Measurements from ENCODE around the gene TBC1D7.

The TBC1D7 gene

GRCh38 chr6:13297391-13297790, 30.9 kb downstream of the TBC1D7 start:
- H3K9ac ChIP-seq: peak overlapping the region in 3 of 11 experiments; percentile 21 to 82 (median 49); a peak in 3 of 22 replicates
- no peak overlapping the region; a peak in 1 of 20 replicates for H3K4me3 ChIP-seq
- H3K27ac ChIP-seq: peak overlapping the region in 5 of 11 experiments; percentile 37 to 96 (median 90); a peak in 9 of 22 replicates
- peak overlapping the region; percentile 54 to 92 (median 83); a peak in 20 of 22 replicates for H3K4me2 ChIP-seq
- peaks cover 26 to 64% (median 41%) of the 10 kb centered on the region in 11 experiments for H3K36me3 ChIP-seq
- TF ChIP-seq Cebpa-rat (IDR thresholded peaks at IDR 0.05): no peak
- H3K4me1 ChIP-seq: peaks cover 78 to 87% (median 84%) of the 10 kb centered on the region in 10 experiments
- peaks cover 0 to 11% (median 0%) of the 10 kb centered on the region in 11 experiments; a peak in 1 of 22 replicates for H4K20me1 ChIP-seq
- no peaks in the 10 kb centered on the region for H3K9me3 ChIP-seq (replicated peaks in 1 of 11)
- peaks cover 0 to 11% (median 0%) of the 10 kb centered on the region in 11 experiments; a peak in 1 of 22 replicates for H3K27me3 ChIP-seq

DNA sequence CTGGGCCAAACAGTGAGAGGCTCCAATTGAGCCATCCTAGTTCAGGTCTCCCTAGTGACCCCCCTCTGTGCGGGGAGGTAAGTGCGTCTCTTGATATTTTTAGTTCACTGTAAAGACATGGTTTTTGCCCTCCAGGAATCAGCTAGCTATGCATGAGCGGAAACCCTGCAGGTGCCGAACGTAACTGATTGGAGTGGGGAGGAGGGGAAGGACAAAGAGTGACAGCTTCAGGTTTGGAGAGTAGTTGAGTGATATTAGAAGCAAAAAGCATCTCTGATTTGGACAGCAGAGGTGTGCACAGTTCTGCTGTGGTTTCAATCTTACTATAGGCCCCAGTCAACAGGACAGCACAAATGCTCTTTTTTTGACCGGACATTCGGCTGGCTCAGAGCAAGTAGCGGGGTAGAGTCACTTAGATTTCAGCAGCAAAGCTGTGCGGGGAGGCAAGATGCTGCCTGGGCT, 31.8 kb downstream of the TBC1D7 start:
- peak overlapping the region in 4 of 11 experiments; percentile 48 to 82 (median 55); a peak in 9 of 22 replicates for H3K9ac ChIP-seq
- H3K27me3 ChIP-seq: peaks cover 0 to 11% (median 0%) of the 10 kb centered on the region in 11 experiments; a peak in 1 of 22 replicates
- peak overlapping the region in 2 of 10 experiments; percentile 2 to 30; a peak in 3 of 20 replicates for H3K4me3 ChIP-seq
- H3K9me3 ChIP-seq (replicated peaks in 1 of 11): no peaks in the 10 kb centered on the region
- H4K20me1 ChIP-seq: peaks cover 0 to 11% (median 0%) of the 10 kb centered on the region in 11 experiments; a peak in 1 of 22 replicates
- H3K4me1 ChIP-seq: peaks cover 70 to 79% (median 76%) of the 10 kb centered on the region in 10 experiments
- TF ChIP-seq Cebpa-rat (IDR thresholded peaks at IDR 0.05): no peak
- H3K27ac ChIP-seq: peak overlapping the region in 7 of 11 experiments; percentile 7 to 96 (median 89); a peak in 12 of 22 replicates
- H3K36me3 ChIP-seq: peaks cover 32 to 64% (median 44%) of the 10 kb centered on the region in 11 experiments
- peak overlapping the region; percentile 54 to 92 (median 83) for H3K4me2 ChIP-seq

DNA sequence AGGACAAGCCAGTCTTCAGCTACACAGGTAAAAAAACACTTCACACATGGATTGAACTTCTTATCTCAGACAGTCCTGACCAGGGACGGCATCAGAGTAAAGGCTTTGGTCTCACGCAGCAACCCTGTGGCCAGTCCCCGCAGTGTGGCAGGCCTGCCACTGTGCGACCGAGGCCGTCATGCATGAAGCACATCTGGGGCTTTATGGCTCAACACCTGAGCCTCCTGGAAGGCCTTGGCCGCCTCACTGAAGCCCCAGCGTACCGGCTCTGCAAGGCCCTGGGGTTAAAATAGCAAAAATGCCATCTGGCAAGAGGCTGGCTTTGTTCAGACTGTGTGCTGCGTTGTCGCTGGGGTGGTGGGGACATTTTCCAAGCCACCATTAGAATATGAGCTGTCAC, 32.8 kb downstream of the TBC1D7 start:
- Histone ChIP-seq H3K4me2 (peak overlapping the region; percentile 59 to 92 (median 83)), H3K9ac (peak overlapping the region in 5 of 11 experiments; percentile 19 to 82 (median 49); a peak in 9 of 22 replicates), H3K36me3 (peaks cover 38 to 64% (median 49%) of the 10 kb centered on the region in 11 experiments), H3K4me3 (peak overlapping the region in 1 of 10 experiments; percentile 30; a peak in 2 of 20 replicates), H4K20me1 (peaks cover 0 to 11% (median 0%) of the 10 kb centered on the region in 11 experiments; a peak in 1 of 22 replicates), H3K27ac (peak overlapping the region in 8 of 11 experiments; percentile 17 to 96 (median 70); a peak in 14 of 22 replicates), H3K9me3 (replicated peaks in 1 of 11) (no peaks in the 10 kb centered on the region), H3K4me1 (peaks cover 60 to 69% (median 66%) of the 10 kb centered on the region in 10 experiments), H3K27me3 (peaks cover 0 to 11% (median 0%) of the 10 kb centered on the region in 11 experiments; a peak in 1 of 22 replicates)
- TF ChIP-seq Cebpa-rat (IDR thresholded peaks at IDR 0.05): no peak

DNA sequence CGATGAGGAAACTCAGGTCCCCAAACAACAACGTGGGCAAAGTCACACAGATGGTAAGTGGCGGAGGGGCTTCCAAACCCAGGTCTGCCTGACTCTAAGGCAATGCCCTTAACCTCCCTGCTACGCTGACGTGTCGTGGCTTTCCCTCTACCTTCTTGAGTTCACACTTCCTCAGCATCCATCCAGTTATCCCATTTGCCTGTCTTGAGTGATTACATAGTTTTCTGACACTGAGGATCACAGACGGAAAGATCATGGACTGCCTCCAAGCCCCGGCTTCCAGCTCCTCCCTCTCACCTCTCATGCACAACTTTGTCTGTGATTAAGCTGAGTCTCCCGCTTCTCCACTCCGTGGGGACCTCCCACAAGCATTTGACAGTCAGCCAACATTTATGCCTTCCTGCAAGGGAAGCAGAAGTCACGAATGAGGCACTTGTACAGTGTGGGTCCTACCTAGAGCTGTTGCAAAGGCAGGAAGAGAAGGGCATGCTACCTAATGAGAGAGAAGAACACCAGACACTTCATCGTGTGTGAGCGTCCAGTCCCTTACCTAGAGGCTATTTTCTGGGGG, 33.8 kb downstream of the TBC1D7 start:
- Histone ChIP-seq H3K9ac (0 out of 22 replicates have a peak overlapping the region, but pooled peaks of 1 of the 11 experiments have one; percentile 6), H3K4me2 (peak overlapping the region; percentile 59 to 92 (median 83)), H3K9me3 (replicated peaks in 1 of 11) (no peaks in the 10 kb centered on the region), H3K27ac (peak overlapping the region in 7 of 11 experiments; percentile 1 to 96 (median 89); a peak in 6 of 22 replicates), H3K4me3 (no peak overlapping the region), H3K4me1 (peaks cover 50 to 59% (median 56%) of the 10 kb centered on the region in 10 experiments), H3K36me3 (peaks cover 38 to 68% (median 56%) of the 10 kb centered on the region in 11 experiments), H4K20me1 (peaks cover 0 to 11% (median 0%) of the 10 kb centered on the region in 11 experiments; a peak in 1 of 22 replicates), H3K27me3 (peaks cover 0 to 11% (median 0%) of the 10 kb centered on the region in 11 experiments; a peak in 1 of 22 replicates)
- no peak for TF ChIP-seq Cebpa-rat (IDR thresholded peaks at IDR 0.05)

- Histone ChIP-seq H3K4me1 (peaks cover 36 to 57% (median 45%) of the 10 kb centered on the region in 10 experiments), H3K36me3 (peaks cover 46 to 83% (median 74%) of the 10 kb centered on the region in 11 experiments), H3K27me3 (peaks cover 0 to 11% (median 0%) of the 10 kb centered on the region in 11 experiments; a peak in 1 of 22 replicates), H3K9ac (no peak overlapping the region), H3K27ac (peak overlapping the region in 1 of 11 experiments; percentile 17; a peak in 1 of 22 replicates), H3K9me3 (replicated peaks in 1 of 11) (peaks cover under 1 to 16% (median 6%) of the 10 kb centered on the region in 11 experiments; a peak in 16 of 22 replicates), H4K20me1 (peaks cover 0 to 11% (median 0%) of the 10 kb centered on the region in 11 experiments; a peak in 2 of 22 replicates), H3K4me3 (no peak overlapping the region), H3K4me2 (no peak overlapping the region)
- TF ChIP-seq Cebpa-rat (IDR thresholded peaks at IDR 0.05): no peak
Observed at GRCh38 chr6:13292774-13293173, 35.6 kb downstream of the TBC1D7 start.

GRCh38 chr6:13290335-13290734, 38.0 kb downstream of the TBC1D7 start:
- Histone ChIP-seq H3K4me2 (no peak overlapping the region), H4K20me1 (no peaks in the 10 kb centered on the region; a peak in 1 of 22 replicates), H3K4me1 (peaks cover 27 to 53% (median 42%) of the 10 kb centered on the region in 10 experiments), H3K36me3 (peaks cover 57 to 100% (median 92%) of the 10 kb centered on the region in 11 experiments), H3K27me3 (no peaks in the 10 kb centered on the region), H3K9ac (no peak overlapping the region), H3K4me3 (no peak overlapping the region), H3K9me3 (replicated peaks in 1 of 11) (peaks cover 18 to 31% (median 25%) of the 10 kb centered on the region in 11 experiments), H3K27ac (no peak overlapping the region)
- no peak for TF ChIP-seq Cebpa-rat (IDR thresholded peaks at IDR 0.05)

- peaks cover 62 to 100% (median 95%) of the 10 kb centered on the region in 11 experiments for H3K36me3 ChIP-seq
- H3K4me2 ChIP-seq: no peak overlapping the region
- H3K9me3 ChIP-seq (replicated peaks in 1 of 11): peaks cover 21 to 34% (median 26%) of the 10 kb centered on the region in 11 experiments
- TF ChIP-seq Cebpa-rat (IDR thresholded peaks at IDR 0.05): no peak
- peaks cover 0 to 4% (median 0%) of the 10 kb centered on the region in 11 experiments; a peak in 2 of 22 replicates for H4K20me1 ChIP-seq
- H3K27ac ChIP-seq: no peak overlapping the region
- H3K4me3 ChIP-seq: no peak overlapping the region
- H3K4me1 ChIP-seq: peaks cover 27 to 53% (median 42%) of the 10 kb centered on the region in 10 experiments
- H3K9ac ChIP-seq: no peak overlapping the region
- H3K27me3 ChIP-seq: no peaks in the 10 kb centered on the region
Observed at GRCh38 chr6:13289789-13290318, 38.5 kb downstream of the TBC1D7 start.

DNA sequence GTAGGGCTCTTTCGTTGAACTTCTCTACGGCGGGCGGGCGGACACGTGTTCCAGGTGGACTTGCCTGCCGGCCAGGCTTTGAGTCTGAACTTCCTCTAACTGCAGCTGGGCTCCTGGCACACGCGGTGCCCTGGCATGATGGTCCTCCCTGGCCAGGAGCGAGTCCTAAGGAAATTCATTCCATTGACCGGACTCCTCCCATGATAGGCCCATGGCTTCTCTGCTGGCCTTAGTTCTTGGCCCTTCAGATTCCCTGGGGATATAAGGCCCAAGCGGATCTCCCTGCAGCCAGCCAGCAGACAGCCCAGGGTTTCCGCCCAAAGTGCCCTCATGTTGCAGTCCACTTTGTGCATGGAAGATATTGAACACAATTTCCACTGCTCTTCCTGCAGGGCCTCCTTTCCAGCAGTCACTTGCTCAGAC, 39.4 kb downstream of the TBC1D7 start:
- peaks cover 20 to 47% (median 35%) of the 10 kb centered on the region in 10 experiments for H3K4me1 ChIP-seq
- peaks cover 0 to 4% (median 0%) of the 10 kb centered on the region in 11 experiments; a peak in 2 of 22 replicates for H4K20me1 ChIP-seq
- peak overlapping the region in 2 of 11 experiments; percentile 26 to 29; a peak in 6 of 22 replicates for H3K4me2 ChIP-seq
- no peak overlapping the region for H3K9ac ChIP-seq
- H3K9me3 ChIP-seq (replicated peaks in 1 of 11): peaks cover 21 to 37% (median 26%) of the 10 kb centered on the region in 11 experiments
- H3K27ac ChIP-seq: no peak overlapping the region
- no peaks in the 10 kb centered on the region for H3K27me3 ChIP-seq
- H3K4me3 ChIP-seq: no peak overlapping the region
- TF ChIP-seq Cebpa-rat (IDR thresholded peaks at IDR 0.05): no peak
- H3K36me3 ChIP-seq: peaks cover 62 to 99% (median 94%) of the 10 kb centered on the region in 11 experiments
